ENCODE data around the gene SPO11.

Gene SPO11

DNA sequence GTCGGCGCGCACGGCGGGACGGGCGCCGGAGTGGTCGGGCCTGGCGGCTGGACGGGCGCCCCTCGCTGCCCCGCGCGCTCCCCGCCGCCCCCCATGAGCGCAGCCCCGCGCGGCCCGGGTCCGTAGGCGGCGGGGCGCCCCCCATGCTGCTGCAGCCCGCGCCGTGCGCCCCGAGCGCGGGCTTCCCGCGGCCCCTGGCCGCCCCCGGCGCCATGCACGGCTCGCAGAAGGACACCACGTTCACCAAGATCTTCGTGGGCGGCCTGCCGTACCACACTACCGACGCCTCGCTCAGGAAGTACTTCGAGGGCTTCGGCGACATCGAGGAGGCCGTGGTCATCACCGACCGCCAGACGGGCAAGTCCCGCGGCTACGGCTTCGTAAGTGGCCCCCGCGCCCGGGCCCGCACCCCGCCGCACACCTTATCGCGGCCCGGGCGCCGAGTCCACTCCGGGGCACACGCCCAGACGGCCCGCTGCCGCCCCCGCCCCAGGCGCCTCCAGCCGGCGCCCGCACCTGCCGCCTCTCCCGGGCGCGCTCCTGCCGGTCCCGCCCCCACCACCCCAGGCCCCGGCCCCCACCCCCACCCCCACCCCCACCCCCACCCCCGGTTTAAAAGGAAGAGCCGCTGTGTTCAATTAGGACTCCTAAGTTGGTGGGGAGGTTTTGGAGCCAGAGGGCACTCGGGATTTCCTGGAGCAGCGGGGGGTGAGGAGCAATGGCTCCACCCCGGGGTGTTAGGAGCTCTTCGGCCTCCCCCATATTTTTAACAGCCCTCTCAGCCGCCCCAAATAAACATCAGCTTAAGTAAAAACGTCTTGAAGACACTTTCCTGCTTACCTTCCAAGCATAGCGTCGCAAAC, 62.1 kb downstream of the SPO11 start:
- TF ChIP-seq, protein P1, sequence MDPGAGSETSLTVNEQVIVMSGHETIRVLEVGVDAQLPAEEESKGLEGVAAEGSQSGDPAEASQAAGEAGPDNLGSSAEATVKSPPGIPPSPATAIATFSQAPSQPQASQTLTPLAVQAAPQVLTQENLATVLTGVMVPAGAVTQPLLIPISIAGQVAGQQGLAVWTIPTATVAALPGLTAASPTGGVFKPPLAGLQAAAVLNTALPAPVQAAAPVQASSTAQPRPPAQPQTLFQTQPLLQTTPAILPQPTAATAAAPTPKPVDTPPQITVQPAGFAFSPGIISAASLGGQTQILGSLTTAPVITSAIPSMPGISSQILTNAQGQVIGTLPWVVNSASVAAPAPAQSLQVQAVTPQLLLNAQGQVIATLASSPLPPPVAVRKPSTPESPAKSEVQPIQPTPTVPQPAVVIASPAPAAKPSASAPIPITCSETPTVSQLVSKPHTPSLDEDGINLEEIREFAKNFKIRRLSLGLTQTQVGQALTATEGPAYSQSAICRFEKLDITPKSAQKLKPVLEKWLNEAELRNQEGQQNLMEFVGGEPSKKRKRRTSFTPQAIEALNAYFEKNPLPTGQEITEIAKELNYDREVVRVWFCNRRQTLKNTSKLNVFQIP (CRISPR knock-in tag; IDR thresholded peaks at IDR 0.05; ENCODE audit: borderline replicate concordance, low read depth): no peak
- TF ChIP-seq ZC3H10 (CRISPR knock-in tag; IDR thresholded peaks at IDR 0.05) (no peak), ARNTL (CRISPR knock-in tag; IDR thresholded peaks at IDR 0.05; ENCODE audit: borderline replicate concordance, low read depth) (no peak), RARB (CRISPR knock-in tag; IDR thresholded peaks at IDR 0.05) (no peak), TCF4 (CRISPR knock-in tag; IDR thresholded peaks at IDR 0.05; ENCODE audit: borderline replicate concordance) (no peak), ZFP3 (CRISPR knock-in tag; IDR thresholded peaks at IDR 0.05) (no peak), TOX (CRISPR knock-in tag; IDR thresholded peaks at IDR 0.05; ENCODE audit: borderline replicate concordance) (no peak), SNAI2 (CRISPR knock-in tag; IDR thresholded peaks at IDR 0.05) (no peak), ZNF8 (CRISPR knock-in tag; IDR thresholded peaks at IDR 0.05) (no peak), ESRRG (CRISPR knock-in tag; IDR thresholded peaks at IDR 0.05) (no peak), CSDC2 (CRISPR knock-in tag; IDR thresholded peaks at IDR 0.05) (no peak), ZNF565 (CRISPR knock-in tag; conservative IDR thresholded peaks at IDR 0.05; ENCODE audit: low read depth) (no peak), ZNF70 (CRISPR knock-in tag; IDR thresholded peaks at IDR 0.05) (no peak), OSR1 (CRISPR knock-in tag; IDR thresholded peaks at IDR 0.05) (no peak)
- TF ChIP-seq, protein P2, sequence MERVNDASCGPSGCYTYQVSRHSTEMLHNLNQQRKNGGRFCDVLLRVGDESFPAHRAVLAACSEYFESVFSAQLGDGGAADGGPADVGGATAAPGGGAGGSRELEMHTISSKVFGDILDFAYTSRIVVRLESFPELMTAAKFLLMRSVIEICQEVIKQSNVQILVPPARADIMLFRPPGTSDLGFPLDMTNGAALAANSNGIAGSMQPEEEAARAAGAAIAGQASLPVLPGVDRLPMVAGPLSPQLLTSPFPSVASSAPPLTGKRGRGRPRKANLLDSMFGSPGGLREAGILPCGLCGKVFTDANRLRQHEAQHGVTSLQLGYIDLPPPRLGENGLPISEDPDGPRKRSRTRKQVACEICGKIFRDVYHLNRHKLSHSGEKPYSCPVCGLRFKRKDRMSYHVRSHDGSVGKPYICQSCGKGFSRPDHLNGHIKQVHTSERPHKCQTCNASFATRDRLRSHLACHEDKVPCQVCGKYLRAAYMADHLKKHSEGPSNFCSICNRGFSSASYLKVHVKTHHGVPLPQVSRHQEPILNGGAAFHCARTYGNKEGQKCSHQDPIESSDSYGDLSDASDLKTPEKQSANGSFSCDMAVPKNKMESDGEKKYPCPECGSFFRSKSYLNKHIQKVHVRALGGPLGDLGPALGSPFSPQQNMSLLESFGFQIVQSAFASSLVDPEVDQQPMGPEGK (CRISPR knock-in tag; IDR thresholded peaks at IDR 0.05; ENCODE audit: borderline replicate concordance): no peak
- TF ChIP-seq, protein P3, sequence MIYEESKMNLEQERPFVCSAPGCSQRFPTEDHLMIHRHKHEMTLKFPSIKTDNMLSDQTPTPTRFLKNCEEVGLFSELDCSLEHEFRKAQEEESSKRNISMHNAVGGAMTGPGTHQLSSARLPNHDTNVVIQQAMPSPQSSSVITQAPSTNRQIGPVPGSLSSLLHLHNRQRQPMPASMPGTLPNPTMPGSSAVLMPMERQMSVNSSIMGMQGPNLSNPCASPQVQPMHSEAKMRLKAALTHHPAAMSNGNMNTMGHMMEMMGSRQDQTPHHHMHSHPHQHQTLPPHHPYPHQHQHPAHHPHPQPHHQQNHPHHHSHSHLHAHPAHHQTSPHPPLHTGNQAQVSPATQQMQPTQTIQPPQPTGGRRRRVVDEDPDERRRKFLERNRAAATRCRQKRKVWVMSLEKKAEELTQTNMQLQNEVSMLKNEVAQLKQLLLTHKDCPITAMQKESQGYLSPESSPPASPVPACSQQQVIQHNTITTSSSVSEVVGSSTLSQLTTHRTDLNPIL (CRISPR knock-in tag; IDR thresholded peaks at IDR 0.05; ENCODE audit: low read depth): no peak
- no peak for ATAC-seq

DNA sequence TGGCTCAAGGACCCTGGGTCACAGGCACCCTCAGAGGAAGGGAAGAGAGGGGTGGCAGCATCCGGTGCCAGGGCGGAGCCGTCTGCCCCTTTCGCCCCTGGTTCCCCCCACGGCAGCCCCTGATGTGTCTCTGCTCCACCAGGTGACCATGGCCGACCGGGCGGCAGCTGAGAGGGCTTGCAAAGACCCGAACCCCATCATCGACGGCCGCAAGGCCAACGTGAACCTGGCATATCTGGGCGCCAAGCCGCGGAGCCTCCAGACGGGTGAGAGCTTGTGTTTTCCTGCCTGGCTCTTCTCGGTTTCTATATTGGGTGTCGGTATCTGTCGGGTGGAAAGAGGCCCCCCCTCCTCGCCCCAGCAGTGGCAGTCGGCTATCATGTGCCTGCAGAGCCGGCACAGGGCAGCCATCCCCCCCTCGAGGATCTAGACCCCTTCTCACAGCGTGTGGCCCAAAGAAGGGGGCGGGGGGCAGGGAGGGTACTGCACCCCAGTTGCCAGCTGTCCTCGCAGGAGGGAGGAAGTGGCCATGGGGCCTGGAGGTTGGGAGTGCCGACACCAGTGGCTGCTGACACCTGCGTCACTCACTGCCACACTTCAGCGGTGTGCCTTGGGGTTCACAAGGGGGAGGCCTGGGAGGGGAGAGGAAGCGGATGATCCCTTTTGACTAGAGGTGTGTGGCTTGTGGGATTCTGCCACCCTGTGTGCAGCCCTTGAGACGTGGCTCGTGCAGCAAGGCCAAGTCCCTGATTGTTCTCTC, 63.1 kb downstream of the SPO11 start:
- no peak for ATAC-seq
- TF ChIP-seq CSDC2 (CRISPR knock-in tag; IDR thresholded peaks at IDR 0.05) (no peak), ARNTL (CRISPR knock-in tag; IDR thresholded peaks at IDR 0.05; ENCODE audit: borderline replicate concordance, low read depth) (no peak), ZC3H10 (CRISPR knock-in tag; IDR thresholded peaks at IDR 0.05) (no peak)
